Activated CD4-positive, alpha-beta T cell treated with anti-CD3 and anti-CD28 coated beads for 1 hour (primary cell): ENCODE data around the gene SBK3.
"Not testable (repeated sequence)": the region's sequence is repeated elsewhere in the genome, so short reads cannot be mapped to it uniquely, and the experiment has no call there.

ENCODE experiments used
- DNase-seq: peaks from one replicate; pipeline ENCODE4 v3.0.0-alpha.2; 2020

The SBK3 gene

DNA sequence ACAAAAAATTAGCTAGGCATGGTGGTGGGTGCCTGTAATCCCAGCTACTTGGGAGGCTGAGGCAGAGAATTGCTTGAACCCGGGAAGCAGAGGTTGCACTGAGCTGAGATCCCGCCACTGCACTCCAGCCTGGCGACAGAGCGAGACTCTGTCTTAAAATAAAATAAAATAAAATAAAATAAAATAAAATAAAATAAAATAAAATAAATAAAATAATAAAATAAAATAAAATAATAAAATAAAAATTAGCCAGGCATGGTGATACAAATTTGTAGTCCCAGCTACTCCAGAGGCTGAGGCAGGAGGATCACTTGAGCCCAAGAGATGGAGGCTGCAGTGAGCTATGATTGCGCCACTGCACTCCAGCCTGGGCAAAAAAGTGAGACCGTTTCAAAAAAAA lies 28.6 kb upstream of the SBK3 start:
- DNase-seq: not testable (repeated sequence)

DNA sequence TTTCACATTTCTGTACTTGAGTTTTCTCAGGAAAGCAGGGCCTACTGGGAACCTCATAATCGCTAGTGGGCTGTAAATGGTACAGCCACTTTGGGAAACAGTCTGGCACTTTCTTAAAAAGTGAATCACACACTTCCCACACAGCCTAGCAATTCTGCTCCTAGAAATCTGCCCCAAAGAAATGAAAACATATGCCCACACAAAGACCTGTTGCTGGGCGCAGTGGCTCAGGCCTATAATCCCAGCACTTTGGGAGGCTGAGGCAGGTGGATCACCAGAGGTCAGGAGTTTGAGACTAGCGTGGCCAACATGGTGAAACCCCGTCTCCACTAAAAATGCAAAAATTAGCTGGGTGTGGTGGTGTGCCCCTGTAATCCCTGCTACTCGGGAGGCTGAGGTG lies 24.1 kb upstream of the SBK3 start:
- DNase-seq: not testable (repeated sequence)

DNA sequence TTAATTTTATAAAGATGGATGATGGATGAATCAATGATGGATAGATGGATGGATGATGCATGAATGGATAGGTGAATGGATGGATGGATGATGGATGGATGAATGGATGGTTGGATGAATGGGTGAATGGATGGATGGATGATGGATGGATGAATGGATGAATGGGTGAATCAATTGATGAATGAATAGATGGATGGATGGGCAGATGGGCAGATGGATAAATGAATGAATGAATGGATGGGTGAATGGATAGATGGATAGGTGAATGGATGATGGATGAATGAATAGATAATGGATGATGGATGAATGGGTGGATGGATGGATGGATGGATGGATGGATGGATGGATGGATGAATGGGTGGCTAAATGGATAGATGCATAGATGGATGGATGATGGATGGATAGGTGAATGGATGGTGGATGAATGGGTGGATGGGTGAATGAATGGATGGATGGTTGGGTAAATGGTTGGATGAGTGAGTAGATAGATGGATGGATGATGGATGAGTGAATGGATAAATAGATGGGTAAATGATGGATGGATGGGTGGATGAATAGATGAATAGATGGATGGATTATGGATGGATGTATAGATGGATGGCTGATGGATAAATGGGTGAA lies 22.5 kb upstream of the SBK3 start:
- DNase-seq: no peak

DNA sequence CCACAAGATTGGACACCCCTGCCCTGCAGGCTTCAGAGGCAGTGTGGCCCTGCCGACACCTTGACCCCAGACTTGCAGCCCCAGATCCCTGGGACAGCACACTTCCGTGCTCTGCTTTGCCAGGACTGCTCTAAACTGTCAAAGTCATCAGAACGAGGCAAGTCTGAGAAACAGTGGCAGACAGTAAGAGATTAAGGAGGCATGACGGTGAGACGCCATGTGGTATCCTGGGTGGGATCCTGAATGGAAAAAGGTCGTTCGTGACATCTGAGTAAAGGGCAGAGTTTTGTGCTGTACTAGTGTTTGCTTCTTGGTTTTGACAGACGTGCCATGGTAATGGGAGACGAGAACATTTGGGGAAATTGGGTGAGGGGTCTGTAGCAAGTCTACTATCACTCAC lies 21.5 kb upstream of the SBK3 start:
- DNase-seq: no peak

DNA sequence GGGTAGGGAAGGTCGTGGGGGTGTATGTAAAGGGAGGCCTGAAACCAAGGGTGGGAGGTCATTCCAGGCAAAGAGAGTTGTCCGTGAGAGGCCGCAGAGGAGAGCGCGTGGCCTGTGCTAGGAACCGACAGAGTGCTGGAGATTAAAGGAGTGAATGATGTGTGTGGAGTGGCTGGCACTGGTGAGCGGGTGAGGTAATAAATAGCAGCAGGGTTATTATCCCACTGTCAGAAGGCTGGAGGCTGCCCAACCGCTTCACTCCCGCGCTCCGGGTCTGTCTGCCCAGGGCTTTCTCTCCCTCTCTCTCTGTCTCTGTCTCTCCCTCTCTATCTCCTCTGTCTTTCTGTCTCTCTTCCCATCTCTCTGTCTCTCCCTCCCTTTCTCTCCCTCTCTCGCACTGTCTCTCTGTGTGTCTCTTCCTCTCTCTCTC lies 17.9 kb upstream of the SBK3 start:
- DNase-seq: no peak

DNA sequence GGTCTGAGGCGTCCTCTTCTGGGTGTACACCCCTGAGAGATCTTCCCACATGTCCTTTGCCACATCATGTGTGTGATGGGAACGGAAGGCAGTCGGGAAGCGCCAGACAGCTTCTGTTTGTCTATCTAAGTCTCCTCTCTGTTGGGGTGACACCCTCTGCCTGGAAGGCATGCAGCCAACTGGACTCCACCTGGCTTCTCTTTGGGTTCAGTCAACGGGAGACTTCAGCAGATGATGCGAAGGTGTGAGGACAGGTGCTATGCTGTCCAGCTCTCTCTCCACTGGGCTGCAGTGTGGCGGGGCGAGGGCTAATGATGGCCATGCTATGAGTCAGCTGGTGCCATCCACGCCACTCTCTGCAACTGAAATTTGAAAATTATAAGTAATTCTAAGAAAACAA lies 14.3 kb upstream of the SBK3 start:
- DNase-seq: no peak

DNA sequence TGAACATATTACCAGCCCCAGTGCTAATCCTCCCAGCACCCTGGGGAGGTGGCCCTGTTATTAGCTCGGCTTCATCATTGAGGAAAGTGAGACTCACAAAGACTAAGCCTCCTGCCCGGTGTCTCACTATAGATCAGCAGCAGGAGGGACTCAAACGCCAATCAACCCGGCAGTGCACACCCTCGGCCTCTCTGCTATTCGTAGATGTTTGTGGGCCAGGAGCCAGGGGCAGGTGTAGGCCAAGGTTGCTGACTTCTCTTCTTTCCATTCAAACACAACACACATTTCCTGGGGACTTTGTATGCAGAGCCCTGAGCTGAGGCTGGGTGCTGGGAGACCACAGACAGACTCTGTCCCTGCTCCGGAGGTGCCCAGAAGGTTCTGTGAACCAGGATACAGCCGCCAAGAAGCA lies 9.4 kb upstream of the SBK3 start:
- no peak for DNase-seq

DNA sequence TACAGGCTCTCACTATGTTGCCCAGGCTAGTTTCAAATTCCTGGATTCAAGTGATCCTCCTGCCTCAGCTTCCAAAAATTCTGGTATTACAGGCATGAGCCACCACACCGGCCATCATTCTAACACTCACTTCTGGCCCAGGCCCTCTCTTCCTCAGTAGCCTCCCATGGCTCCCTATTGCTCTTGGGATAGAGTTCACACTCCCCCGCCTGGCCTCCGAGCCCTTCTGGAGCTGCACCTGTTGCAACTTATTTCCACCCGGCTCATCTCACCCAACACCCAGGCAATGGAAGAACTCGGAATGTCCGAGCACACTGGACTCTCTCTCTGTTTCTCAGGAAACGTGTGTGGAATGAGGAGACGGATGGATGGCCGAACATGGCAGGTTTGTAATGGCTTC lies 9.0 kb upstream of the SBK3 start:
- no peak for DNase-seq

DNA sequence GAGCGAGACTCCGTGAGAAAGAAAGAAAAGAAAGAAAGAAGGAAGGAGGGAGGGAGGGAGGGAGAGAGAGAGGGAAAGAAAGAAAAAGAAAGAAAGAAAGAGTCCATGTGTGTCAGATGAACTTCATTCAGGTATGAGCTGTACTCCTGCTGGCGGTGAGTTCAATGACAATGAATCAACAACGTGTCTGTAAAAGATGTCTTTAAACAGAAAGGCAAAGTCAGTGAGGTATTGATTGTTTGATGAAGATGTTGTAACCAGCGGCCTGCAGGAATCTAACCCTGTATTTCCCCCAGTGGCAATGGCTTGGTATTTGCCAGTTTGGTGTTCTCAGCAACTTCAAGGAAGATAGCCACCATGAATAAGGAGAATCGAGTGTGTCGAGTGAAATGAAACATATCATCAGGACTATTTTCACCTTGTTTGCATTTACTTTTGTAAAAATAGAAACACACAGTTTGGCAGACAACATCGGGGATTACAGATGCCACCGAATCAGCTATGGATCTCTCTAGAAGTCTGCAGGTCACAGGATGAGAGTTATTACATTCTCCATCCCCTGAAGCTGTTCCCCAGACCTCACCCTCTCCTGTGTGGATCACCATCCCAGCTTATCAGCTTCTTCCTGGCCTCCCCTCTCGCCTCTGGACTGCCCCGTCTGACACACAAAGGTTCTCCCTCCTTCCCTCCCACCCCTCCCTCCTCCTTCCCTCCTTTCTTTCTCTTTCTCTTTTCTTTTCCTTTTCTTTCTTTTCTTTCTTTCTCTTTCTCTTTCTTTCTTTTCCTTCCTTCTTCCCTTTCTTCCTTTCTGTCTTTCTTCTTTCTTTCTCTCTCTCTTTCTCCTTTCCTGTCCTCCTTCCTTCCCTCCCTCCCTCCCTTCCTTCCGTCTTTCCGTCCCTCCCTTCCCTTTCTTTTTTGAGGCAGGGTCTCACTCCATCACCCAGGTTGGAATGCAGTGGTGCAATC lies 8.2 kb upstream of the SBK3 start:
- DNase-seq: no peak

DNA sequence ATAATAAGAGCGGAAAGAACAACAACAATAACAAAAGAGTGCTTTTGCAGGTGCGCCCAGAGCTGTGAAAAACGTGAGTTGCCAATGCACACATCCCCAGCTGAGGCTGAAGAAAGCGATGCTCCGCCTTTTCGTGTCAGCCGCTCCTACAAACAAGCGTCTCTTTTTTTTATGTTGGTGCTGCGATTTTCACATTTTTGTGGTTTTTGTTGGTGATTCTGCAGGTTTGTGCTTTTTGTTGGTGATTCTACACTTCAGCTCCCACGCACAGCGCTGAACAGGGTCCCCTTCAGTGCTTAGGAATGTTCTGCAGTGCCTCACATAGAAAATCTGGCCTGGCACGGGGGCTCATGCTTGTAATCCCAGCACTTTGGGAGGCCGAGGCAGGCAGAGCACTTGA lies 7.3 kb upstream of the SBK3 start:
- DNase-seq: no peak

DNA sequence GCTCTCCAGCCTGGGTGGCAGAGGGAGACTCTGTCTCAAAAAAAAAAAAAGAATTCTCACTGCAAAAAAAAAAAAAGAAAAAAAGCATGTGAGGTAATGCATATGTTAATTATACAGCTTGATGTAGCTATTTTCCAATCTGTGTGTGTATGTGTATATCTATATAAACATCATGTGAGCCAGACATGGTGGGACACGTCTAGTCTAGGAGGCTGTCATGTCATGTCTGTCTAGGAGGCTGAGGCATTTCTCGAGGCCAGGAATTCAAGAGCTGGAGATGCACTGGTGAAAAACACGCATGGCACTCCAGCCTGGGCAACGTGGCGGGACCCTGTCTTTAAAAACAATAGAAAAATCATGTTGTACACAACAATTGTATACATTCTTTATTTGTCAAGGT lies 6.9 kb upstream of the SBK3 start:
- DNase-seq: no peak

DNA sequence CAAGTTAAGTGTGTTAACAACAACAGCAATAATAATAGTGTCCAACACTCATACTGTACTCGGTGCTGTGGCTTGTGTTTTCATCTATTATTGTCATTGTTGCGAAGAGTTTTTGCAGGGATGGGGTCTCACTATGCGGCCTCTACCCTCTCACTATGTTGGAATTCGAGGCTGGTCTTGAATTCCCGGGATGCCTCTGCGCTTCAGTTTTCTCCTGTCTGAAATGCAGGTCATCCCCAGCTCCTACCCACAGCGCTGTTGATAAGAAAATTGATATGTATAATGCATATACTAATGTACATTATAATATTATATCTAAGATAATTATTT lies 4.9 kb upstream of the SBK3 start:
- no peak for DNase-seq

DNA sequence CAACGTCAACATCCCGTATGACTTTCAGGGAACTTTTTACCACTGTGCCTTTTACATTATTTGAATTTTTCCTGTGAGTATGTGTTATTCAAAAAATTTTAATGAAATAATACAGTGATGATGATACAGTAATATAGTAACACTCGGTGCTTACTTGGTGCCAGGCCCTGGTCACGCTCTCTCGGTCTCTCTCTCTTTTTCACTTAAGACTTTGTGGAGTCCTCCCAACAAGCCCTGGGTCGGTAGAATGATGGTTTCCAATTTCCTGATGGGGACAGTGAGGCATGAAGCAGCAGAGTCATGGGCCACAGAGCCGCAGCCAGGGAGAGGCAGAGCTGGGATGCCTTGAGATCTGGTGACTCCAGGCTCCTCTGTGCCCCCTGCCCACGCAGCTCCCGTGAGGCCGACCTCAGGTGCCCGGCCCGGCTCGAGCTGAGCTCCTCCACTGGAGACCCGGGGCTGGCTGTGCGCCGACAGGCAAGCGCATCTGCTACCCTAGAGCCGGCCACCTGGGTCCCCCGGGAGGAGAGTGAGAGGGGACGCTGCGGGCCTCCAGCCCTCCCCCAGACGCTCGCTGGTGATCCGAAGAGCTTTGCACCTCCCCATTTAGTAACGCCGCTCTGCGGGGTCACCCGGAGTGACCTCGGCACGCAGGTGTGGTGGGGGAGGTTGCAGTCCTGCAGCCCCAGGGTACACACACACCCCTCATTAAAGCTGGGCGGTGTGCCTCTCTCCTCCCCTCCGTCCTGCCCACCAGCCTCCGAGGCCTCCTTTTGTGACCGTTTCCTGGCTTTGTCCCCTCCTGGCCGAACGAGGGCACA lies 4.4 kb upstream of the SBK3 start:
- DNase-seq: no peak

DNA sequence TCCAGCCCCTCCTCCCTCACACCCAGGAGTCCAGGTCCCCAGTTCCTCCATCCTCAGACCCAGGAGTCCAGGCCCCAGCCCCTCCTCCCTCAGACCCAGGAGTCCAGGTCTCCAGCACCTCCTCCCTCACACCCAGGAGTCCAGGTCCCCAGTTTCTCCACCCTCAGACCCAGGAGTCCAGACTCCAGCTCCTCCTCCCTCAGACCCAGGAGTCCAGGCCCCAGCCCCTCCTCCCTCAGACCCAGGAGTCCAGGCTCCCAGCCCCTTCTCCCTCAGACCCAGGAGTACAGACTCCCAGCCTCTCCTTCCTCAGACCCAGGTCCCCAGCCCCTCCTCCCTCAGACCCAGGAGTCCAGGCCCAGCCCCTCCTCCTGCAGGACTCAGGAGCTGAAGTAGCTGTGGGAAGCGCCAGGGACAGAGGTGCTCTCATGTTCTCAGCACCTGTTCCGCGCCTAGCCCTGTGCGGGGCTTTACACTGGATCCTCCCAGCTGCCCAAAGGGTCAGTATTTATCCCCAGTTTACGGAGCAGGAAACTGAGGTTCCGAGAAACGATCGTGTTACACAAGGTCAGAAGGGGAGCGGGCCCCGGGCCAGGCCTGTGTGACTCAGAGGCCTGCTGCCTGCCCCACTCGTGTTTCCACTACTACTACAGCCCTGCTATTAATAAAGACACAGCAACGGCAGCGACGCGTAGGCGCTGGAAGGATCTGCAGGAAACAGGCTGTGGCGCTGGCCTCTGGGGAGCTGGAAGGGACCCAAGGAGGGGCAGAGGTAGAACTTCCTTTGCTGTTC lies 1.7 kb upstream of the SBK3 start:
- no peak for DNase-seq

DNA sequence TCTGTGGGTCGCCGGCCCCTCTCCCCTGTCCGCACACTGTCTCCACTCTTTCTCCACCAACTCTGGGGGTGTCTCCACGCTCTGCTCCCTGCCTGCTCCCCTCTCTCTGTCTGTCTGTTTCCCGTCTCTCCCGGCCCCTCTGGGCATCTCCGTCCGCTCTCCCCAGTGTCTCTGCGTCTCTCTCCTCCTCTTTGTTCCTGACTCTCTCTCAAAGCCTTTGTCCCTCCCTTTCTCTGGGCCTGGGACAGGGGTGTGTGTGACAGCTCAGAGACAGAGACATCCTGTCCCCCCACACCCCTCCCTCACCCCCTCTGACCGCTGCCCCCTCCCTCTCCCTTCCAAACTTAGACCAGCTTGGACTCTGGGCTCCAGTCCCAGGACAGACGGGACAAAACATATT lies 668 bp upstream of the SBK3 start:
- no peak for DNase-seq

DNA sequence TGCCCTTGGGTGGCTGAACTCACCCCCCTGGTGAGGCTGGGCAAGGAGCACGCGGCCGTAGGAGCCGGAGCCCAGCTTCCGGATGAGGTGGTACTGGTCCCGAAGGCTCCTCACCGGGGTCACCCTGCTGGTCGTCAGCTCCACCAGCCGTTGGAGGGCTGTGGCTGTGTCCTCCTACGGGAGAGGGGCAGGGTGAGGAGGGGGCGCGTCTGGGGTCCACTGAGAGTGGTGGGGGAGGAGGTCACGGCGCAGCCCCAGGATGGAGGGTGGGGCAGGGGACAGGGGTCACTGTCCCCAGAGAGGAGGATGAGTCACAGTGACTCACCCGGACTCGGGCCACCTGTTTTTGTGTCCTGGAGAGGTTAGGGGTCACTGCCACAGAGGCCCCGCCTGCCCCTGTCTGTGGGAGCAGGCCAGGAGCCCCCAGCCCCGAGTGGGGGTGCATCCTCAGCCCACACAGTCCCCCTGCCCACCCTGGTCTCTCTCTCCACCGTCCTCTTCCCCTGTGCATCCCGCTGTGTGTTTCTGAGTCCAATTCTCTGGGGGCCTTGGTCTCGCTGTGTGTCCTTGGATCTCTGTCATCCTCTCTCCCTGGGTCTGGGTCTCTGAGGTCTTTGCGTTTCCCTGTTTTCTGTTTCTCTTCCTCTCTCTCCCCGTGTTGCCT lies 435 bp downstream of the SBK3 start:
- no peak for DNase-seq

DNA sequence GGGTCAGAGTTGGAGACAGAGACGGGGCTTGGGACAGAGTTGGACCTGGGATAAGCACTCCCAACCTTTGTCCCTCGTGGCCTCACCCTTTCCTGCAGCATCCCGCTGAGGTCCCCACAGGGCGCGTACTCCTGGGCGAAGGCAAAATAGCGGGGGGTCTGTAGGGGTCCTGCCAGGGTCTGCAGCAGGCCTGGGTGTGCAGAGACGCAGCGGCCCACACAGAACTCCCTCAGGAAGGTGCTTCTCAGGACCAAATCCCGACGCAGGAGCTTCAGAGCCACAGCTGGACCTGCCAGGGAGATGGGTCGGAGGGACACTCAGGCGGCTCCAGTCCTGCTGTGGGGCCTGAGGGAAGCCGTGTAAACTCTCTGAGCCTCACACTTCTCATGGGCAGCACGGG lies 1.3 kb downstream of the SBK3 start:
- no peak for DNase-seq

DNA sequence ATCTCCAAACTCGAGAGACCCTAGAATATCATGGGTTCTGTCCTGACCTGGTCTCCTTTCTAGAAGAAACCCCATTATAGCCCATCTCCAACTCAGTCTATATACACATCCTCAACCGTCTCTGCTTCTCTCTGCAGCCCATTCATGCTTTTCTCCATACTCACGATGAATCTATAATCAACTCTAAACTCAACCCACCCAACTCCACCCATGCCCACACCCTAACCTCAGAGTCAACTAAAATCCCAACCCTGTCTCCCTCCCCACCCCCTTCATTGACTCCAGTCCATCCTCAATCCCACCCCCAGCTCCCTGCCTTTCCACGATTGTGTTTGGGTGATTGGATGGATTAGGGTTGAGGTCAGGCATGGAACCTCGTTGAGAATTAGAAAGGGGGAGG lies 1.8 kb downstream of the SBK3 start:
- no peak for DNase-seq

DNA sequence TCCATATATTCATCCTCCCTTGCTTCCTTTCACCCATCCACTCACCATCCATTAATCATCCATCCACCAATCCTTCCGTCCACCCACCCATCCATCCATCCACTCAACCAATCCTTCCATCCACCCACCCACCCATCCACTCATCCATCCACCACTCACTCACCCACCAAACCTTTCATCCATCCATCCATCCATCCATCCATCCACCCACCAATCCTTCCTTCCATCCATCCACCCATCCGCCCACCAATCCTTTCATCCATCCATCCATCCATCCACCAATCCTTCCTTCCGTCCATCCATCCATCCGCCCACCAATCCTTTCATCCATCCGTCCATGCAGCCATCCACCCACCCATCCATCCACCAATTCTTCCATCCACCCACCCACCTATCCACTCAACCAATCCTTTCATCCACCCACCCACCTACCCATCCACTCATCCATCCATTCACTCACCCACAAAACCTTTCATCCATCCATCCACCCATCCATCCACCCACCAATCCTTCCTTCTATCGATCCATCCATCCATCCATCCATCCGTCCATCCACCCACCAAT lies 3.0 kb downstream of the SBK3 start:
- DNase-seq: no peak

DNA sequence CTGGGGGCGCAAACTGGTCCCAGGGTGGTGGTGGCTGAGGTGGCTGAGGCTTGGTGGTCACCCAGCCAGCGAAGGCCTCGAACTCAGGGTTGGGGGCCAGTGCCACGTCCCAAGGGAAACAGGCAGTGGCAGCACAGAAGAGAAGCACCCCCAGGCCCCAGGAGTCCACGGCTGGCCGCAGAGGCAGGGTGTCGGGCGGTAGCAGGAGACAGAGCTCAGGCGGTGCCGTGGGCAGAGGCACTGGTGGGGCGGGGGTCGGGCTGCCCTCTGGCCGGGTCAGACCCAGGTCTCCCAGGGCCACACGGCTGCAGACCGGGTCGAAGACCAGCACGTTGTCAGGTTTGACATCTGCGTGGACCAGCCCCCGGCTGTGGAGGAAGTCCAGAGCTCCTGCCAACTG lies 4.3 kb downstream of the SBK3 start:
- no peak for DNase-seq

DNA sequence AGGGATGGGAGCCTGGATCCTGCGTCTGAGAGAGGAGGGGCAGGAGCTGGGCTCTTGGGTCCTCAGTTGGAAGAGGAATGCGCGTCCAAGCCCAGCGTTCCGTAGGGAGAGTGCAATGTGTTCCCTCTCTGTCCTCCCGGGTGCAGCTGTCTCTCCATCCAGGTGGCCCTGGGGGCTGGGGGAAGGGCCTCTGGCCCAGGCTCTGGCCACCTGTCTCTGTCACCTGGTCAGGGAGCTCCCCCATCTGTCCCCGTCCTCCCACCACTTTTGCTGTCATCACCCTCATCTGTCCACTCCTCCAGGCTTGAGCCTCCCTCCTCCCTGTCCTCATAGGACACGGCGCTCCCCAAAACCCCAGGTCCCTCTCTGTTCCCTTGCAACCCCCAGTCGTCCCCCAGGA lies 4.7 kb downstream of the SBK3 start:
- DNase-seq: no peak
